GM10266 (cell line): ENCODE results near the gene KRT75.

Experiments
- DNase-seq: peaks from one replicate; pipeline ENCODE4 v3.0.0; 2012; ENCODE audit errors: extremely low spot score
- CTCF ChIP-seq: IDR thresholded peaks from 2 replicates; pipeline ENCODE4 v1.5.1; 2012; ENCODE audit warnings: mild to moderate bottlenecking, low read depth; ENCODE audit not compliant: control insufficient read depth, insufficient read depth; ENCODE audit errors: missing control alignments

The KRT75 gene

GRCh38 chr12:52436000-52436827, 2.0 kb upstream of the KRT75 start:
- no peak for TF ChIP-seq CTCF
- no peak for DNase-seq

GRCh38 chr12:52435659-52435999, 1.5 kb upstream of the KRT75 start:
- no peak for TF ChIP-seq CTCF
- DNase-seq: no peak

GRCh38 chr12:52434760-52435530, 774 bp upstream of the KRT75 start:
- no peak for TF ChIP-seq CTCF
- no peak for DNase-seq

- DNase-seq: no peak
- TF ChIP-seq CTCF: no peak
Observed at GRCh38 chr12:52433501-52434080, 580 bp downstream of the KRT75 start.

GRCh38 chr12:52432559-52433207, 1.5 kb downstream of the KRT75 start:
- DNase-seq: no peak
- no peak for TF ChIP-seq CTCF

GRCh38 chr12:52428121-52428520, 6.0 kb downstream of the KRT75 start:
- no peak for DNase-seq
- TF ChIP-seq CTCF: no peak
